ENCODE results near the gene FBXO42. TPM values are rescaled to one million over a fixed set of nuclear protein-coding genes. Genes with fewer than 3 reads are reported as not detected.

Gene FBXO42
- 17.2 TPM for polyA plus RNA-seq (ENCODE audit: insufficient read length)

DNA sequence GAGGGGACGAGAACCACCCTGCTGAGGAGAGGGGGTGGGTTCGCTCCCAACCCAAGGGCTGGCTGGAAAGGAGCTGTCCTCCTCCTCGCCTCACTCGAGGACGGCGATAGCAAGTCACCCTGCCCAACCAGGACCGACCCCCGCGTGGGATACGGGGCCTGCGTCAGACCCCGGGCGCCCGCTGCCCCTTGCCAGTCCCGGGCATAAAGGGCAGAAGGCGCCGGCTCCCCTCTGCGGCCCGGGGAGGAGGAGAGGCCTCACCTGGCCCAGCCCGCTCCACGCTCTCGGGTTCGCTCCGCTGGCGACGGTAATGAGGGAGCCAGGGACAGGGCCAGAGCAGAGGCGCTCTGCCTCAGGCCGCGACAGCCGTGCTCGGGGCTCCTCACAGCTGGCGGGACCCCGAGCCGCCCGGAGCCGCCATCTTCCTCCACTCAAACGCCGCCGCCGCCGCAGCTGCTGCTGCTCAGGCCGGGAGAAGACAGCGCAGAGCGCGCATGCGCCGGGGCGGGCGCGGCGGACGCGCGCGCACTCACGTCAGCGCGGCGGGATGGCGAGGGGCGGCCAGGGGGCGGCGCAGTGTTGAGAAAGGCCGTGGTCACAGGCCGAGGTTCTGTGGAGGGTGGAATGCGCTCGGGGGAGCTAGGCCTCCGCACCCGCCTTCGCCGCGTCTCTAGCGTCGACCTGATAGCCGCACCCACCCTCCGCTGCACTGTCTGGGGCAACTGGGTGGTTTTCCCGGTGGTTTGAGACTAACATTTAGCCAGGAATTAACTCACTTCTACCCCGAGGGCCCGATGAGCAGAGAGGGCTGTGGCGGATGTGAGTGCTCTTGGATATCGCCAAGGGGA lies at the start of gene FBXO42:
Gene FBXO42, minus strand, starts transcription at position 487 of the 848 bp plus-strand sequence. CDS start 37,062 bp downstream, outside the sequence.
- DNase-seq (ENCODE audit: low read depth), result peak; percentile 92

DNA sequence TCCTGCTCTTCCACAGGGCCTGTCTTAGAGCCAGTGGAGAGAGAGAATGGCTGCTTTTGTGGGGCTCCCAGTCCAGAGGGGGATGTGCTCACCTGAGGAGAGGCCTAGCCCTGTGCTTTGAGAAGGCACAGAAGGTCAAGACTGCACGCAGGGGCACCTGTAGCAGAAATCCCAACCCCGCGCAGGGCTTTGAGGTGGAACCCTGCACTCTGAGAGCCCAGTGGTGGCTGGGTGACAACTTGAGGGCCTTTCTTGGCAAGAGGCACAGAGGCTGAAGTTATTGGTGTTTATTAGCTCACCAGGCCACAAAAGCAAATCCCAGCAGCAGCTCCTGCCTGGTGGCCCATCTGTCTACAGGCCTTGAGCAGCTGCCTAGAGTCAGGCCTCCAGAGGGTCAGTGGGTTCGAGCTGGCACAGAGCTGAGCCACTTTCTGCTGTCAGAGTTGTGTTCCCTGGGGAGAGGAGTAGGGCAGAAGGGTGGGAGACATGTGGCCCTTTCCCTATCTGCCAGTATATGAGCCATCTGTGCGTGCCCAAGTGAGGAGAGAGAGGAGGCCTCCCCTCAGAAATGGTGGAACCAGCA lies 46.2 kb upstream of the FBXO42 start:
- no peak for DNase-seq (ENCODE audit: low read depth)

DNA sequence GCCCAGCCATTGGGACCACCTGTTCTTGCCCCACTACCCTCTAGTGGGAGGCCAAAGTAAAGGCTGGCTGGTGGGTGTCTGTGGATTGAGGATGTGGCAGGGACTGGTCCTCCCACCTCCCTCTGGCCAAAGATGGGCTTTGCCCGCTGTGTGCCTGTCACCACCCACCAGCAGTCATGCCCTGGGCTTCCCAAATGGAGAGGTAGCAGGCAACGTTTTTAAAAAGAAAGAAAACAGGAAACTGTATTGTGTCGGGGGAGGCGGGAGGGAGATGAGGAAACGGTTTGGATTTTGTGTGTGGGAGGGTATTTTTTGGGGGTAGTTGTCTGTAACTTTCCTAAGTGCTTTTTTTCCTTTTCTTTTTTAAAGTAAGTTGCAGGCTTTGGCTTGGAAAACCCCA lies 44.8 kb upstream of the FBXO42 start:
- DNase-seq (ENCODE audit: low read depth), result no peak

DNA sequence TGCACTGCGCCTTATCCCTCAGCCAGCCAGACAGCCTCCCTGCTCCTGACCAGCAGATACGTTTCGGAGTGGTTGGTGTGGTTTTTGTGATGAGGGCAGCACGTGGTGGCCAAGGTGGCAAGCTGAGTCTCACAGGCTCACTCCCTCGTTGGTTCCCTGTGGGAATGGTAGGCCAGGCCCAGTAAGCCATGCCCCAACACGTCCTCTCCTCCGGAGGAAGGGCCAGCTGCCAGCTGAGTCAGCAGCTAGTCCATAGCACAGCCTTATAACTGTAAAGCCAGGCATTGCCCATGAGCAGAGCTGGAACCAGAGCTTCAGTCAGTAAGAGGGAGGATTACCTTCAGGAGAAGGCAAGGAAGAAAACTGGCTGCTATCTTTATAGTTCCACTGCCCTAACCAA lies 44.3 kb upstream of the FBXO42 start:
- DNase-seq (ENCODE audit: low read depth), result no peak

DNA sequence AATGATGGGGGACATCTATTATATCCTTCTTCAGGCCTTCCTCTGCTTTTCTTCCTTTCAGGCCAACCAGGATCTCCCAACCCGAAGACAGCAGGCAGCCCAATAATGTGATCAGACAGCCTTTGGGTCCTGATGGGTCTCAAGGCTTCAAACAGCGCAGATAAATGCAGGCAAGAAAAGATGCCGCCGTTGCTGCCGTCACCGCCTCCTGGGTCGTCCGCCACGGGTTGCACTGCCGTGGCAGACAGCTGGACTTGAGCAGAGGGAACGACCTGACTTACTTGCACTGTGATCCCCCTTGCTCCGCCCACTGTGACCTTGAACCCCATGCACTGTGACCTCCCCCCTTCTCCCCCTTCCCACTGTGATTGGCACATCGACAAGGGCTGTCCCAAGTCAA lies 42.7 kb upstream of the FBXO42 start:
- no peak for DNase-seq (ENCODE audit: low read depth)

DNA sequence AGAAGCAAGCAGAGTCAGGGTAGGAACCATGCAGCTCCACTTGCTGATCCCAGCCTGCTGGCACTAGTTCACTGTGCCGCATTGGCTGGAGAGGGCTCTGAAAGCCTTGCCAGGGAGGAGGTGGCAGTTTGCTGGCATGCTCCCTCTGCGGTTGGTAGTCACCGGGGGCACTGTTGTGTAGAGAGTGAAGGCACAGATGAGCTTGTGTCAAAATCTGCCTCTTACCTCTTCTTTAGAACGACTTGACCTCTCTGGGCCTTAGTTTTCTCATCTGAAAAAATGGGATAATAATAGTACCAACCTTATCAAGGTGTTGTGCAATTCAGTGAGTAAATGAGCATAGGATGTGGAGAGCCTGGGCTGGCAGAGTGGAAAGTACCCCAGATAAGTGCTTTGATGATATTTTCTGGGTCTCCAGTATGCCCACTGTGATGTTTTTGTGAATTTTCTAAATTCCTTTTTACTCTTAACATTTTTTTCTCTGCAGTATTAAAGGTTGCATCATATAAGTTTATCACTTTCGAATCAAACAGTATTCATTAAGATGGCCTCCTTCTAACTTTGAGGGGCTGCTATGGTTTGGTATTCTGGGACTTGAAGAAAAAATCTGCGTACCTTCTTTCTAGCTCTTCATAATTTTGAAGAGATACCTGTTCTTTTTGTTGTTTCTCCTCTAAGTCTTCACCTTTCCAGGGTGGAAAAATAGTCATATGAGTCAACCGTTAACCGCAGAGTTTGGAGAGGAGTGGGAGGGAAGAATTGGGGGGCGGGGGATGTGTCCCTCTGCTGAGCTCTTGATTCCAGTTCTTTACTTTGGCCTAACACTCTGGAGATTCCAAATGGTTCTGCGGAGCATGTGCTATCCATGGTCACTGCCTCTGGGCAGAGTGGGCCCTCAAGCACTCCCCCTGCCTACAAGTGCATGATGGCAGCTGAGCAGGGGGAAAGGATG lies 41.6 kb upstream of the FBXO42 start:
- no peak for DNase-seq (ENCODE audit: low read depth)

DNA sequence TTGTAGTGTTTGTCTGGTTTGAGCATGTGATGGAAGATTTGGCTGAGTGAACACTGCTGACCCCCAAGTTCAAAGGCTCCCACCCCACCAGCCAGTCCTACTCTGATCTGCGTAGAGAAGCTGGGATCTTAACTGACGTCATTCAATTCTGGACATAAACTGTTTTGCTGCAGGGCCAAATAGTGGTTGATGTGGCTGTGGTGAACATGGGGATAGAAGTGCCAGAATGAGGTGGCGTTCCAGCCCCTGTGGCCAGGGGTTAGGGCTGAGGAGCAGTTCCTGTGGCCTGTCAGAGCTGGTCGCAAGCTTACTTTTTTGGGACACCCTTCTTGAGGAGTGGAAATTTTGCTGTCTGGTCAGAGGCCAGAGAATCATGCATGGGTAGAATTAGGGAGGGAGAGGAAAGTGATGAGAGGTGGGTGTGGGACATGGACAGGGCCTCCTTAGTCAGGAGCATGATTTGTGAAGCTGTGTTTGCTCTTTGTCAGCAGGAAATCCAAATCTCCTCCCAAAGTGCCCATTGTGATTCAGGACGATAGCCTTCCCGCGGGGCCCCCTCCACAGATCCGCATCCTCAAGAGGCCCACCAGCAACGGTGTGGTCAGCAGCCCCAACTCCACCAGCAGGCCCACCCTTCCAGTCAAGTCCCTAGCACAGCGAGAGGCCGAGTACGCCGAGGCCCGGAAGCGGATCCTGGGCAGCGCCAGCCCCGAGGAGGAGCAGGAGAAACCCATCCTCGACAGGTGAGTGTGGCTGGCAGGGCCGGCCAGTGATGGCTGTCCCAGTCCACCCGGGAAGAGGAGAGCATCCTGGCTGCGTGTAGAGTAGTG lies 40.7 kb upstream of the FBXO42 start:
- DNase-seq (ENCODE audit: low read depth), result no peak

DNA sequence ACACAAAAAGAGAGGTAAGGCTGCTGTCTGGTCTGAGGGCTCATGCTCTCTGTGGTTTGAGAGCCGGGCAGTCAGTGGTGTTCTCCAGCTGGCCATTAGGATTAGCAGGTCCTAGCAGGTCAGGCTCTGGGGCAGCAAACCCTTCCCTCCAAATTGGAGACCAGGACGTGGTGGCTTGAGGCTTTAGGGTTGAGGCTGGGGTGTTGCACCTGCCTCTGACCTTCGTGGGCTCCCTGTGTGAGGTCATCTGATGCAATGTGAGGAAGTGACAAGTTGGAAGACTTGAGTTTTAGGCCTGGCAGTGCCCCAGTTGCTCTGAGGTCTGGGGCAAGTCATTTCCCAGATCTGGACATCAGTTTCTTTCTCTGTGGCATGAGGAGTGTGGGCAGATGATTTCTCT lies 39.1 kb upstream of the FBXO42 start:
- no peak for DNase-seq (ENCODE audit: low read depth)

DNA sequence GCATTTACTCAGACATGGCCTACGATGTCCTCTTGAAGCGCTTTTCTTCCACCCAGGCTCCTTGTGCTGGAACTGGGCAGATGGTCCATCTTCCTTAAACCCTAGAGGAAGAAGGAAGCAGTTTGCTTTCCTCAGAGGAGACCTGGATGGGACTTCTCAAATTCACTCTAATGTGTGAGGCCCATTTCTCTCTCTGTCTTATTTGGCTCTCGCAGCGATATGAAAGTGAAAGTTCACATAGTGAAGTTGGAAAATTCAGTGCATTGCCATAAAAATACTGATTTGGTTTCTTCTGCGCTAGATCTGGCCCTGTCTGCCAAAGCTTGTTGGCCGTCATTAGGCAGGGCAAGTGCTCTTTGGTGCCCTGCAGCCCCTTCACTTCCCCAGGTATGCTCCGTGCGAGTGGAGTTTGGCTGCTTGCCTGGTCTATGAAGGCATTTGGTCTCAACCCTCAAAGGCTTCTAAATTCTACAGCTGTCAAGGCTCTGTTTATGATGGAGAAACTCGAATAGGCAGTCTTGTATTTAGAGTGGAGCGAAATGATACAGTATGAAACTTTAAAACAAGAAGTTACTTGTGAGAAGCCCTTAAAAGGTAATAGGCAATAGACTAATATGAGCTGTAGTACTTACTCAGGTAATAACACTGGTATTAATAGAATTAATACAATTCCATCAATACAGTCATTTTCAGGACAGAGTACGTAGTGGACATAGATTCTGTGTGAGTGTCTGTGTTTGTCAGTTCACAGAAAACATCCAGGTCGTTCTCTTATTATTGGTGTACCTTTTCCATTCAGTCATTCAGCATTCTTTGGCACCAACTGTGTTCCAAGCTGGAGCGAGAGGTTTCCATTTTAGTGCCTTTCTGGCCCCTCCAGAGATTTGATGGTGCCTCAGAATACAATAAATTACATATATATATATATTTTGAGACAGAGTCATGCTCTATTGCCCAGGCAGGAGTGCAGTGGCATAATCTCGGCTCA lies 35.2 kb upstream of the FBXO42 start:
- DNase-seq (ENCODE audit: low read depth), result peak; percentile 61

DNA sequence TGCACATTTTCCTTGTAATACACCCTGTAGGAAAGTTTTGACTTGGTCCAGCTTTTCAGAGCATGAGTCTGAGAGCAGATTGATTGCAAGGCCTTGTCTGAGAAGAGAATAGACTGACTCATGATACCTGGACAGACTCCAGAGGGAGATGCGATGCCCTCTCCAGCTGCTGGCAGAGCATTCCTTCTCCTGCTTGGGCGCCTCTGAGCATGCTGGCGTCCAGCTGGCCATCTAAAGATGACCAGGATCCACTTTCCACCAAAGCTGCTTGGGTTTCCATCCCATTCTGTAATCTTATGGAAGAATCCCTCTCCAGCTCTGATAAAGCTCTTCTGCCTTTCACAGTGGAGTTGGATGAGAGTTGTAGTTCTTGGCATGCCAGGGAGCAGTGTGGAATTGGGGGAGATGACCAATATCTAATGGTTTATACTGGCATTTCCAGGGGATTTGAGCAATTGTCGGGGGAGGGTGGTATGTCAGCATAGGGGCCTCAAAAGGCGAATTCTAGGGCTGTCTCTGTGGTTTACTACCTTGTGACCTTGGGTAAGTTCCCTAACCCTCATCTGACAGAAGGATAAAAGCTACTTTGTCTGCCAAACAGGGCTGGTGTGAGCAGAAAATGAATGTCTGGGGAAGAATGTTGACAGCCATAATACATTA lies 34.3 kb upstream of the FBXO42 start:
- no peak for DNase-seq (ENCODE audit: low read depth)

DNA sequence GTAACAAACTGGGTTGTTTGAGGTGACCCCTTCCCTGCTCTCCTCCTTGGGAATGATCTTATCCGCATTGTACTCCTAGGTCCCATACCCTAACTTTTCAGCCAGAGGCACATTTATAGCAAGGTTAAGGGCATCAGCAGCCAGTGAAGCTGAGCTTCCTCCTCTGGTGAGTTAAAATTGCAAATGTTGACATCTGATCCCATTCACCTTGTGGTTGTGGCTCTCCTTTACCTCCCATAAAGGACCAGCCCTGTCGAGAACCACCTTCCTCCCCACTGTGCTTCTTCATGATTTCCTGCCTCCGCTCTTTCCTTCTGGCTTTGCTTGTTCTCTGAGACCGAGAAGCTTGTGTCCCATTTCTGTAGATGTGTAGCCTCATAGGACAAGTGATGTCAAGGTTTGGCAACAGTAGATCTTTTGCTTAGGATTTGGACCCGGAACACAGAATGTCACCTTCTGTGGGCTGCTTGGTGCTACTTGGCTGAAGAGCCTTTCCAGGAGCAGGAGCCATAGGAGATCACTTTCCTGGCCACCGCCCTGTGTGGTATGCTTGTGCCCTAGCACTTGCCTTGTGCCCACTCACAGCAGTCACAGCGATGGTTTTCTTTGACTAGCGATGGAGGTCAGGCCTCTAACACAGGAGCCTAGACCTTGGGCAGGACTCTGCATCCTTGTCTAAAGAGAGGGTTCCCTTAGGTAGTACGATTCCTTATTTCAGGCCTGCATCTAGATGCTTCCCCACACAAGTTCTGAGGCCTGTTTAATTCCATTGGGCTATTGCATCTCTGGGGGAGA lies 33.6 kb upstream of the FBXO42 start:
- DNase-seq (ENCODE audit: low read depth), result no peak

DNA sequence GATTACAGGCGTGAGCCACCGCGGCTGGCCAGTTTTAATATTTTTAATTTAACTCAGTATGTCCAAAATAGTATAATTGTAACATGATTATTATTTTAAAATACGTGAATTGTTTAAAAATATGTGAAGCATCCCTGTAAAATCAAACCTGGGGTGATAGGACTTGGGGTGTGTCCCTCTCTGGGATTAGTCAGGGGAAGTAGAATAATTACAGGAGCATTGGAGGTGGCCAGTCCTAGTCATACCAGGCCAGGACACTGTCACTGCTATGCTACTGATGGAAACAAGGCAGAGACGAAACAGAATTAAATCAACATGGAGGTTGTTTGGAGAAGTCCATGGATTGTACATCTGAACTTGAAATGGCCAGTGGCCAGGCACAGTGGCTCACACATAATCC lies 31.6 kb upstream of the FBXO42 start:
- no peak for DNase-seq (ENCODE audit: low read depth)

DNA sequence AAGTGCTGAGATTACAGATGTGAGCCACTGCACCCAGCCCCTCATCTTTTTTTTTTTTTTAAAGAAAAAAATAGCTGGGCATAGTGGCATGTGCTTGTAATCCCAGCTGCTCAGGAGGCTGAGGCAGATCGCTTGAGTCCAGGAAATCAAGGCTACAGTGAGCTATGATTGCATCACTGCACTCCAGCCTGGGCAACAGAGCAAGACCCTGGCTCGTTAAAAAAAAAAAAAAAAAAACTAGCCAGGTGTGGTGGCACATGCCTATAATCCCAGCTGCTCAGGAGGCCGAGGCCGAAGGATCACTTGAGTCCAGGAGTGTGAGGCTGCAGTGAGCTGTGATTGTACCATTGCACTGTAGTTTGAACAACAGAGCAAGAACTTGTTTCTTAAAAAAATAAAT lies 28.6 kb upstream of the FBXO42 start:
- no peak for DNase-seq (ENCODE audit: low read depth)

DNA sequence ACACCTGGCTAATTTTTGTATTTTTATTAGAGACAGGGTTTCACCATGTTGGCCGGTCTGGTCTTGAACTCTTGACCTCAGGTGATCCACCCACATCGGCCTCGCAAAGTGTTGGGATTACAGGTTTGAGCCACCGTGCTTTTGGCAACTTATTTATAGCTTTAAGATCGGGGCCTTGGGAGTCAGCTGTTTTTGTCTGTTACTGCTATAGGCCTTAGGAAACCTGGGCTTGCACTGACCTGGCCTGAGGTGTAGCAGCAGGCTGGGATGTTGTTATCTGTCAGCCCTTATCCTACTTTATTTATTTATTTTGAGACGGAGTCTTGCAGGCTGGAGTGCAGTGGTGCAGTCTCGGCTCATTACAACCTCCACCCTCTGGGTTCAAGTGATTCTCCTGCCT lies 26.2 kb upstream of the FBXO42 start:
- DNase-seq (ENCODE audit: low read depth), result no peak

DNA sequence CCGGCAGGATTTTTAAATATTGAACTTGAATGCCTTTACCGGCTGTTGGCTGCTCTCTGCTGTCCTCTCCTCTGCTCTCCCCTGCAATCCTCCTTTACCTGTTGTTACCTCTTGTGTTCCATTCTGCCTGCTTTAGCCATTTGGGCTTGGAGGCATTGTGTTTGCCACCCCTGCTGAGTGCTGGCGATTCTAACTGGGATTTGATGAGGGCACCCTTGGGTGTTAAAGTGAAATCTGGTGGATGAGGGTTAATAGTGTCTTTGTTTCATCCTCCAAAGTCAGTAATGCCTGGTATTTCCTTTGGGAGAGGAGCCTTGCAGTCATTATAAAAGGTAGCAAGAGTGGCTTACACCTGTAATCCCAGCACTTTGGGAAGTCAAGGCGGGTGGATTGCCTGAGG lies 24.7 kb upstream of the FBXO42 start:
- no peak for DNase-seq (ENCODE audit: low read depth)

DNA sequence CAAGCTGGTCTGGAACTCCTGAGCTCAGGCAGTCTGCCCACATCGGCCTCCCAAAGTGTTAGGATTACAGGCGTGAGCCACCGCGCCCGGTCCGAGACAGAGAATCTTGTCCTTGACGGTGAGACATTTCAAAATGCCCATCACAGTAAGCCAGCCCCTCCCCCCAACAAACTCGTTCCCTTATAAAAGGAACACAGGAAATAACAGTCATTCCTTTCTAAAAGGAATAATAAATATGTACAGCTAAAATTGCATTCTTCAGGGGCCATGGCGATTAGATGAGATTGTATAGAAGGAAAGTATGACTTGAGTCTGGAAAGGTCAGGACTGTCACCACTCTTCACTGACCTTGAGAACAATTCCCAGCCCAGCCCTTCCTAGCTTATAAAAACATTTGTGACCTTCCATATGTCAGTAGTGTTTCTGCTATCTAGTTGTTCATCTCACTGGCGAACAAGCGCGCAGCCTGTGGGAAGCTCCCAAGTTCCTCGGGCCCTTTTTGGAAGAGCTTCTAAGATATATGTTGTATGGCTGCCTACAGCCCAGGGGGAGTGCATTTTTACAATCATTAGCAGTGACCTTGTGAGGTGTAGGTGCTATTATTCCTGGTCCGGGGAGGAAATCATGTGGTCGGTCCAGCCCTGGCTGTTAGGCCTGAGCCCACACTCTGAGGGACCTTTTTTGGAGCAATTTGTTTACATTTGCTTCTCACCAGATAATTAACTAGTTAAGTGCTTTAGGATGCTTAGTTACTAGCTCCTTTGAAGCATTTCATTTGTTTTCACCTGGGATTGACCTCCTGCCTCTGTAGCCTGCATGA lies 23.5 kb upstream of the FBXO42 start:
- no peak for DNase-seq (ENCODE audit: low read depth)

DNA sequence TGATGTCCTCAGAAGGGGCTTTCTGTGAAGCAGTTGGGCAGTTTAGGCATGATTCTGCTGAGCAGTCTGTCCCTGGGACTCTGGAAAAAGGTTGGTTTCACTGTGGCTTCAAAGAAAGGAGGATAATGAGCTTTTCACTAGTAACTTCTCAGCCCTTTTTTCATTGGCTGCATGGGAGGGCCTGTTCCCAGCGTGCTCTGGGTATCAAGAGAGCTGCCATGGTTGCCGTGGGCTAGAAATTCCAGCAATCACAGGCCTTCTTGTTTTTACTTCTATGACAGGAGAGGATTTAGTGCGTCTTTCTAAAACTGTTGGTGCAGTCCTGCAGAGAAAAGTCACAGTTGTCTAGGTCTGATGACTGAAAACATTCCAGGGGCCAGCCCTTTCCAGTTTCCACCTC lies 22.0 kb upstream of the FBXO42 start:
- DNase-seq (ENCODE audit: low read depth), result no peak
